ENCODE data around the gene SYVN1. TPM values are rescaled to one million over a fixed set of nuclear protein-coding genes. Genes with fewer than 3 reads are reported as not detected.

The SYVN1 gene
- total RNA-seq, 1 donor from 2014 or later: 232 TPM

DNA sequence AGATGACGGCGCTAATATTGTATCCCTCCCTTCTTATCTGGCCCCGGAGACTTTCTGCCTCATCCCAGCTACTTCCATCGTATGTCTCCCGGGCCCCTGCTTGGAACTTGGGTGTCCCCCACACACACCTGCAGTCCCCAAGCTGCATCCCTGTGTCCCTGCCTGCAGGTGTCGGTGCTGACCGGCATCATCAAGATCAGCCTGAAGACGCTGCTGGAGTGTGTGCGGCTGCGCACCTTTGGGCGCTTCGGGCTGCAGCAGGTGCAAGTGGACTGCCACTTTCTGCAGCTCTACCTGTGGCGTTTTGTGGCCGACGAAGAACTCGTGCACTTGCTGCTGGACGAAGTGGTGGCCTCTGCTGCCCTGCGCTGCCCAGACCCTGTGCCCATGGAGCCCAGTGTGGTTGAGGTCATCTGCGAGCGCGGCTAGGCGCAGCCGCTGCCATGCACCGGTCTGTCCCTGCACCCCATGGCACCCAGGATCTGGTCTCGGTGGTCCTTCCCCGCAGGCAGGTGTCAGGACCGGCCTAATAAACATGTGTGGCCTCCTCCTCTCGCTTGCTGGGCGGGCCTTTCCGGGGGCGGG is 23.1 kb downstream of the SYVN1 start:
- intact Hi-C loops (cut with micrococcal nuclease): loop anchor here (2.0 to 5.0 kb wide), 2 partner anchors 150 to 401 kb away; partner anchors contain the start of gene POLA2
- no peak for DNase-seq

DNA sequence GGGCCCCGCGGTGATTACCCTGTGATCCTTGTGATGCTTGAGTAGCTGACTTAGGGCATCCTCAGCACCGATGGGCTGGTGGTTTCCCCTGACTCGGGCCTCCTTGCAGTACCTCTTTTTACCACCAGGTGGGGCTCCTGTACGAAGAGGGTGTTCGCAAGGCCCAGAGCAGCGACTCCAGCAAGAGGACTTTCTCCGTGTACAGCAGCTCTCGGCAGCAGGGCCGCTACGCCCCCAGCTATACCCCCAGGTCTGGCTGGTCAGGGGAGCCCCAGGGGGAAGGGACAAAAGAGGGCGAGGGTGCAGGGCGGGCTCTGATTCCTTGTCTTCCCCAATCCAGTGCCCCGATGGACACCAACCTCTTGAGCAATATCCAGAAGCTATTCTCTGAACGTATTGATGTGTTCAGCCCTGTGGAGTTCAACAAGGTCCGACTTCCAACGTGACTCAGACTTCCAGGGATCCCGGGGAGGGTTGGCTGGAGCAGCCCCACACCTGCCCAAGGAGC is 23.9 kb downstream of the SYVN1 start:
- peak overlapping the region; percentile 32 for H3K4me3 Mint-ChIP-seq
- peaks cover 37% of the 10 kb centered on the region for H3K4me1 Mint-ChIP-seq
- TF ChIP-seq, protein P1, sequence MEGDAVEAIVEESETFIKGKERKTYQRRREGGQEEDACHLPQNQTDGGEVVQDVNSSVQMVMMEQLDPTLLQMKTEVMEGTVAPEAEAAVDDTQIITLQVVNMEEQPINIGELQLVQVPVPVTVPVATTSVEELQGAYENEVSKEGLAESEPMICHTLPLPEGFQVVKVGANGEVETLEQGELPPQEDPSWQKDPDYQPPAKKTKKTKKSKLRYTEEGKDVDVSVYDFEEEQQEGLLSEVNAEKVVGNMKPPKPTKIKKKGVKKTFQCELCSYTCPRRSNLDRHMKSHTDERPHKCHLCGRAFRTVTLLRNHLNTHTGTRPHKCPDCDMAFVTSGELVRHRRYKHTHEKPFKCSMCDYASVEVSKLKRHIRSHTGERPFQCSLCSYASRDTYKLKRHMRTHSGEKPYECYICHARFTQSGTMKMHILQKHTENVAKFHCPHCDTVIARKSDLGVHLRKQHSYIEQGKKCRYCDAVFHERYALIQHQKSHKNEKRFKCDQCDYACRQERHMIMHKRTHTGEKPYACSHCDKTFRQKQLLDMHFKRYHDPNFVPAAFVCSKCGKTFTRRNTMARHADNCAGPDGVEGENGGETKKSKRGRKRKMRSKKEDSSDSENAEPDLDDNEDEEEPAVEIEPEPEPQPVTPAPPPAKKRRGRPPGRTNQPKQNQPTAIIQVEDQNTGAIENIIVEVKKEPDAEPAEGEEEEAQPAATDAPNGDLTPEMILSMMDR (IDR thresholded peaks at IDR 0.05): peak; percentile 52
- no peaks in the 10 kb centered on the region for H3K27me3 Mint-ChIP-seq
- peak; percentile 96 for DNase-seq
- CTCF ChIA-PET: interaction anchor here (0.6 to 4.2 kb wide), 25 partner anchors 9 to 401 kb away, joined by 3 to 48 read pairs (median 4); partner anchors contain the start of genes ARL2, CAPN1, CDC42EP2 and FAU
- peak overlapping the region; percentile 53 for H3K27ac Mint-ChIP-seq
- POLR2A ChIA-PET: interaction anchor here (1.0 to 15.3 kb wide), 14 partner anchors 8 to 460 kb away, joined by 3 to 546 read pairs (median 6); partner anchors contain the start of genes ARL2, CAPN1, CDC42EP2 and FAU
- H3K9me3 Mint-ChIP-seq: no peaks in the 10 kb centered on the region
- peaks cover 37% of the 10 kb centered on the region for H3K36me3 Mint-ChIP-seq (ENCODE audit: low read depth)
- intact Hi-C loops (cut with micrococcal nuclease): loop anchor here (1.0 to 5.0 kb wide), 8 partner anchors 8 to 402 kb away; partner anchors contain the start of genes CAPN1, CDCA5, FAU and MRPL49
- ATAC-seq (ENCODE audit: low read depth): peak; percentile 60

More for the DNA sequence above, 23.1 kb downstream of the SYVN1 start:
- peak overlapping the region; percentile 77 for H3K27ac Mint-ChIP-seq
- POLR2A ChIA-PET: interaction anchor here (0.6 to 15.3 kb wide), 29 partner anchors 9 to 747 kb away, joined by 3 to 546 read pairs (median 4); partner anchors contain the start of genes ARL2, CAPN1, CDC42EP2 and CFL1
- TF ChIP-seq, protein P1 (IDR thresholded peaks at IDR 0.05): no peak
- peaks cover 35% of the 10 kb centered on the region for H3K36me3 Mint-ChIP-seq (ENCODE audit: low read depth)
- no peaks in the 10 kb centered on the region for H3K27me3 Mint-ChIP-seq
- H3K9me3 Mint-ChIP-seq: no peaks in the 10 kb centered on the region
- CTCF ChIA-PET: interaction anchor here (0.7 to 4.2 kb wide), 20 partner anchors 10 to 750 kb away, joined by 3 to 48 read pairs (median 6); partner anchors contain the start of genes ARL2, CAPN1, CDC42EP2 and FAU
- H3K4me1 Mint-ChIP-seq: peaks cover 43% of the 10 kb centered on the region
- ATAC-seq (ENCODE audit: low read depth): no peak
- peak overlapping the region; percentile 89 for H3K4me3 Mint-ChIP-seq

DNA sequence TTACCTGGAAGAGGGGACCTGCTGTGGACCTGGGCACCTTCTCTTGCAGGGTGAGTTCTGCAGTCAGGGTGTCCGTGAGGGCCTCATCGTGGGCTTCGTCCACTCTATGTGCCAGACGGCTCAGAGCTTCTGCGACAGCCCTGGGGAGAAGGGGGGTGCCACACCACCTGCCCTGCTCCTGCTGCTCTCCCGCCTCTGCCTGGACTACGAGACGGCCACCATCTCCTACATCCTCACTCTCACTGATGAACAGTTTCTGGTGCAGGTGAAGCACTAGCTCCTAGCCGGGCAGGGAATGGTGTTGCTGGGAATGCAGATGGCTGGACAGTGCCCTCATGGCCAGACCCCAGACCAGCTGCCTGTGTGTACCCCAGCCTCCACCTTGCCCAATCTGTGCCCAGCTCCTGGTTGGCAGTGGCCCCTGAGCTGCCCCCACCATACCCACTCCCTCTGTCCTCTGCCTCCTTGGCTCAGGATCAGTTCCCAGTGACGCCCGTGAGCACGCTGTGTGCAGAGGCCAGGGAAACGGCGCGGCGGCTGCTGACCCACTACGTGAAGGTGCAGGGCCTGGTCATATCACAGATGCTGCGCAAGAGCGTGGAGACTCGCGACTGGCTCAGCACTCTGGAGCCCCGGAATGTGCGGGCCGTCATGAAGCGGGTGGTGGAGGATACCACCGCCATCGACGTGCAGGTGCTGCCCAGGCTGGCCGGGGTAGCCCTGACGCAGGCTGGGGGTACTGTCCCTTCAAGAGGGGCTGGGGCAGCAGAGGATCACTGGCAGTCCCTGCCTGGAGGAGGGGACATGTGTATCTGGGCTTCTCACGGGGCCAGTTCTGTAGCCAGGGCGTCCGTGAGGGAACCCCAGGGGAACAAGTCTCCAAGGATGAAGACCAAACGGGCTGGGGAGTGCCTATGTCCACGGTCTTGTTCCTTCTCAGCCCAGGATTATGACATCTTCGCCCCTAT is 24.8 kb downstream of the SYVN1 start:
- peaks cover 41% of the 10 kb centered on the region for H3K36me3 Mint-ChIP-seq (ENCODE audit: low read depth)
- intact Hi-C loops (cut with micrococcal nuclease): loop anchor here (1.0 to 5.0 kb wide), 8 partner anchors 9 to 403 kb away; partner anchors contain the start of genes CAPN1, CDCA5, FAU and MRPL49
- TF ChIP-seq, protein P1 (IDR thresholded peaks at IDR 0.05): no peak
- ChIA-PET CTCF (interaction anchor here (0.5 to 4.2 kb wide), 21 partner anchors 8 to 262 kb away, joined by 3 to 48 read pairs (median 7); partner anchors contain the start of genes ARL2, CAPN1, CDC42EP2 and FAU), POLR2A (interaction anchor here (1.0 to 15.3 kb wide), 12 partner anchors 7 to 261 kb away, joined by 3 to 546 read pairs (median 6); partner anchors contain the start of genes CAPN1, CDC42EP2, FAU and MRPL49)
- ATAC-seq (ENCODE audit: low read depth): no peak
- peak overlapping the region; percentile 53 for H3K27ac Mint-ChIP-seq
- no peak for DNase-seq
- no peak overlapping the region for H3K4me3 Mint-ChIP-seq
- H3K4me1 Mint-ChIP-seq: peaks cover 36% of the 10 kb centered on the region
- no peaks in the 10 kb centered on the region for H3K27me3 Mint-ChIP-seq
- H3K9me3 Mint-ChIP-seq: no peaks in the 10 kb centered on the region

DNA sequence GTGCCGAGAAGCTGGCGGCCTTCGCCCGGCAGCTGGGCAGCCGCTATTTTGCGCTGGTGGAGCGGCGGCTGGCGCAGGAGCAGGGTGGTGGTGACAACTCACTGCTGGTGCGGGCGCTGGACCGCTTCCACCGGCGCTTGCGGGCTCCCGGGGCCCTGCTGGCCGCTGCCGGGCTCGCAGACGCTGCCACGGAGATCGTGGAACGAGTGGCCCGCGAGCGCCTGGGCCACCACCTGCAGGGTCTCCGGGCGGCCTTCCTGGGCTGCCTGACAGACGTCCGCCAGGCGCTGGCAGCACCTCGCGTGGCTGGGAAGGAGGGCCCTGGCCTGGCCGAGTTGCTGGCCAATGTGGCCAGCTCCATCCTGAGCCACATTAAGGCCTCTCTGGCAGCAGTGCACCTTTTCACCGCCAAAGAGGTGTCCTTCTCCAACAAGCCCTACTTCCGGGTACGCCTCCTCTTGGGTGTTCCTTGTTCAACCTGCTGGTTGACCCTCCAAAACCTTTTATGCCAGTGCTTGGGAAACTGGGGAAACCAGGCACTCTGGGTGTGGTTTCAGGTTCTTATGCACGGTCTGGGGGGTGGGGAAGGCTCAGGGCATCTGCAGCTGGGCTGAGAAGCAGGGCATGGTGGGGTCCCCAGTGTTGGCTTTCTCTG is 25.7 kb downstream of the SYVN1 start:
- ATAC-seq (ENCODE audit: low read depth) (no peak), DNase-seq (no peak)
- intact Hi-C loops (cut with micrococcal nuclease): no loop called here
- Mint-ChIP-seq H3K4me3 (no peak overlapping the region), H3K4me1 (peaks cover 30% of the 10 kb centered on the region), H3K27me3 (no peaks in the 10 kb centered on the region), H3K9me3 (no peaks in the 10 kb centered on the region), H3K27ac (no peak overlapping the region), H3K36me3 (ENCODE audit: low read depth) (peaks cover 43% of the 10 kb centered on the region)
- CTCF ChIA-PET: interaction anchor here (0.5 to 4.0 kb wide), 4 partner anchors 10 to 208 kb away, joined by 3 to 26 read pairs (median 6); partner anchors contain the start of gene CDC42EP2
- POLR2A ChIA-PET: no interaction called here
- TF ChIP-seq, protein P1 (IDR thresholded peaks at IDR 0.05): no peak
